ENCODE data around the gene TXK.

DNA sequence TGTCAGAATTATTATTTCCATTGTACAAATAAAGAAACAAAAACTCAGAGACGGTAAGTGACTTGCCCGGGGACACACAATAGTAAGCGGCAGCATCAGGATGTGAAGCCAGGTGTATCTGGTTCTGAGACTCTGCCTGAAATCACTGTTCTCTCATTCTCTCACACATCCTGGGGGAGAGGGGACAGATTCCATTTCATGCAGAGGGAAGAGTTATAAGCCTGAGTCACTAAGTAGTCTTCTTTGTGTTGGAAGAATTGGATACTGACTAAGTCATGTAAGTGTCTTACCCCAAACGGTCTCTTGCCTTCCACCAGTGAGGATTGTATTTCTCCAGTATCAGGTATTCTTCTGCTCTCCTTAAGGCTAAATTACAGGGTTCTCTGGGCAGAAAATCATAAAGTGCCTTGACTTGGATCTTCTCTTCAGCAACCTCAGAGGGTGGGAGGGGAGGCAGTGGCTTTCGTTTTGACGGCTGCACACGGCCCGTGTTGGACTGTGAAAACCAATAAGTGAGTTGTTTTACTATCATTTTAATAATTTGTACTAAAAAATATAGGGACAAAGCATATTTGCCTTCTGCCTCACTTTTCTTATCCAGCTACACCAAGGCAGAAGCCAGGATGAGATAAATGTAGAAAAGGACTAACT lies 21.9 kb downstream of the TXK start:
- TF ChIP-seq EZH2 (IDR thresholded peaks at IDR 0.05) (no peak), EZH2phosphoT487 (IDR thresholded peaks at IDR 0.05; ENCODE audit: borderline replicate concordance) (no peak), POLR2A (IDR thresholded peaks at IDR 0.05; ENCODE audit: borderline replicate concordance, extremely low read depth, insufficient read depth, insufficient read length) (no peak)
- TF ChIP-seq, protein P1, sequence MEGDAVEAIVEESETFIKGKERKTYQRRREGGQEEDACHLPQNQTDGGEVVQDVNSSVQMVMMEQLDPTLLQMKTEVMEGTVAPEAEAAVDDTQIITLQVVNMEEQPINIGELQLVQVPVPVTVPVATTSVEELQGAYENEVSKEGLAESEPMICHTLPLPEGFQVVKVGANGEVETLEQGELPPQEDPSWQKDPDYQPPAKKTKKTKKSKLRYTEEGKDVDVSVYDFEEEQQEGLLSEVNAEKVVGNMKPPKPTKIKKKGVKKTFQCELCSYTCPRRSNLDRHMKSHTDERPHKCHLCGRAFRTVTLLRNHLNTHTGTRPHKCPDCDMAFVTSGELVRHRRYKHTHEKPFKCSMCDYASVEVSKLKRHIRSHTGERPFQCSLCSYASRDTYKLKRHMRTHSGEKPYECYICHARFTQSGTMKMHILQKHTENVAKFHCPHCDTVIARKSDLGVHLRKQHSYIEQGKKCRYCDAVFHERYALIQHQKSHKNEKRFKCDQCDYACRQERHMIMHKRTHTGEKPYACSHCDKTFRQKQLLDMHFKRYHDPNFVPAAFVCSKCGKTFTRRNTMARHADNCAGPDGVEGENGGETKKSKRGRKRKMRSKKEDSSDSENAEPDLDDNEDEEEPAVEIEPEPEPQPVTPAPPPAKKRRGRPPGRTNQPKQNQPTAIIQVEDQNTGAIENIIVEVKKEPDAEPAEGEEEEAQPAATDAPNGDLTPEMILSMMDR (IDR thresholded peaks at IDR 0.05 in 2 of 3, conservative IDR thresholded peaks at IDR 0.05 in 1 of 3; ENCODE audit: borderline replicate concordance in 1 of 3, insufficient read depth in 1 of 3, low read depth in 2 of 3, low read length in 2 of 3) = no peak
- TF ChIP-seq, protein P2, sequence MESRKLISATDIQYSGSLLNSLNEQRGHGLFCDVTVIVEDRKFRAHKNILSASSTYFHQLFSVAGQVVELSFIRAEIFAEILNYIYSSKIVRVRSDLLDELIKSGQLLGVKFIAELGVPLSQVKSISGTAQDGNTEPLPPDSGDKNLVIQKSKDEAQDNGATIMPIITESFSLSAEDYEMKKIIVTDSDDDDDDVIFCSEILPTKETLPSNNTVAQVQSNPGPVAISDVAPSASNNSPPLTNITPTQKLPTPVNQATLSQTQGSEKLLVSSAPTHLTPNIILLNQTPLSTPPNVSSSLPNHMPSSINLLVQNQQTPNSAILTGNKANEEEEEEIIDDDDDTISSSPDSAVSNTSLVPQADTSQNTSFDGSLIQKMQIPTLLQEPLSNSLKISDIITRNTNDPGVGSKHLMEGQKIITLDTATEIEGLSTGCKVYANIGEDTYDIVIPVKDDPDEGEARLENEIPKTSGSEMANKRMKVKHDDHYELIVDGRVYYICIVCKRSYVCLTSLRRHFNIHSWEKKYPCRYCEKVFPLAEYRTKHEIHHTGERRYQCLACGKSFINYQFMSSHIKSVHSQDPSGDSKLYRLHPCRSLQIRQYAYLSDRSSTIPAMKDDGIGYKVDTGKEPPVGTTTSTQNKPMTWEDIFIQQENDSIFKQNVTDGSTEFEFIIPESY (IDR thresholded peaks at IDR 0.05; ENCODE audit: extremely low read depth, insufficient replicate concordance, low read length) = no peak

All from HCT116 (cell line).